A673 (cell line): ENCODE data around the gene FGD6. TPM values are rescaled to one million over a fixed set of nuclear protein-coding genes. Genes with fewer than 3 reads are reported as not detected.

Source experiments
- BruUV-seq: library from RNA; stranded (reverse); fragments of 400-500 nt; replicated peaks from 2 replicates; lab custom pipeline; 2021; lab: Mats Ljungman, UMichigan
- CTCF ChIA-PET: fragments of 300-600 bp; sonication (Branson Sonifier 250); formaldehyde crosslinking; loops from one replicate; lab custom pipeline; 2022; ENCODE audit warnings: antibody characterized with exemption; lab: Charles Lee
- POLR2A ChIA-PET: fragments of 300-600 bp; sonication (Branson Sonifier 250); formaldehyde crosslinking; loops from one replicate; lab custom pipeline; 2022; ENCODE audit warnings: antibody characterized with exemption; ENCODE audit not compliant: low non-redundant PET; lab: Charles Lee
- DNase-seq: peaks from one replicate; pipeline ENCODE4 v3.0.0-alpha.2; 2015; ENCODE audit warnings: low spot score
- H3K27ac ChIP-seq: fragments of 200-600 bp; sonication (generic); 2 replicates; pipeline ENCODE4 v1.5.1; 2016; ENCODE audit warnings: mixed run types, low read depth, mild to moderate bottlenecking, mixed read lengths, antibody characterized with exemption, low read length; ENCODE audit not compliant: poor library complexity, severe bottlenecking
- H3K27me3 ChIP-seq: fragments of 200-600 bp; sonication (generic); replicated peaks from 2 replicates; pipeline ENCODE4 v1.6.1; 2017; ENCODE audit warnings: mixed run types, low read depth, mild to moderate bottlenecking, mixed read lengths, antibody characterized with exemption, low read length; ENCODE audit not compliant: insufficient read depth, poor library complexity
- H3K36me3 ChIP-seq: fragments of 200-600 bp; sonication (generic); 2 replicates; pipeline ENCODE4 v1.6.1; 2016; ENCODE audit warnings: mixed run types, mild to moderate bottlenecking, mixed read lengths, antibody characterized with exemption, low read length; ENCODE audit not compliant: insufficient read depth, poor library complexity, severe bottlenecking
- H3K4me1 ChIP-seq: fragments of 200-600 bp; sonication (generic); 2 replicates; pipeline ENCODE4 v1.6.1; 2017; ENCODE audit warnings: mixed run types, mild to moderate bottlenecking, mixed read lengths, antibody characterized with exemption, low read length; ENCODE audit not compliant: insufficient read depth, poor library complexity, severe bottlenecking
- H3K4me3 ChIP-seq: fragments of 200-600 bp; sonication (generic); 2 replicates; pipeline ENCODE4 v1.5.1; 2016; ENCODE audit warnings: low read depth, mixed run types, mild to moderate bottlenecking, mixed read lengths, low read length; ENCODE audit not compliant: poor library complexity, severe bottlenecking
- H3K9me3 ChIP-seq: fragments of 200-600 bp; sonication (generic); 2 replicates; pipeline ENCODE4 v1.6.1; 2016; ENCODE audit warnings: mixed run types, low read depth, mild to moderate bottlenecking, mixed read lengths, antibody characterized with exemption, low read length; ENCODE audit not compliant: poor library complexity, severe bottlenecking
- CTCF ChIP-seq: fragments of 300-800, 200-600 bp; sonication (generic); conservative IDR thresholded peaks from 2 replicates; pipeline ENCODE4 v1.5.1; 2017; ENCODE audit warnings: low read depth, mild to moderate bottlenecking, antibody characterized with exemption, low read length, moderate library complexity, mixed read lengths
- EZH2 ChIP-seq: fragments of 200-600 bp; sonication (generic); IDR thresholded peaks from 2 replicates; pipeline ENCODE4 v1.6.1; 2017; ENCODE audit warnings: borderline replicate concordance, low read depth, mild to moderate bottlenecking, mixed read lengths, antibody characterized with exemption, low read length; ENCODE audit not compliant: poor library complexity, severe bottlenecking
- intact Hi-C: fragments of 100-400 bp; cut with micrococcal nuclease; formaldehyde crosslinking; loops from one replicate; pipeline ENCODE4 v1.10.0; 2022; ENCODE audit not compliant: unreplicated experiment
- total RNA-seq: library from RNA; stranded (reverse); gene quantifications from 2 replicates; pipeline ENCODE4 v1.2.3, GENCODE V29; 2021

The FGD6 gene
- total RNA-seq, 1 experiment from 2014 or later = 11.7 TPM

GRCh38 chr12:95179011-95179410 is 38.3 kb downstream of the FGD6 start:
- CTCF ChIA-PET = no interaction called here
- Histone ChIP-seq H3K27ac (no peak overlapping the region), H3K4me3 (no peak overlapping the region), H3K36me3 (no peaks in the 10 kb centered on the region), H3K4me1 (no peaks in the 10 kb centered on the region), H3K9me3 (no peaks in the 10 kb centered on the region), H3K27me3 (no peaks in the 10 kb centered on the region)
- intact Hi-C loops = no loop called here
- TF ChIP-seq CTCF = no peak
- no peak for TF ChIP-seq EZH2
- BruUV-seq = no TSS peak
- POLR2A ChIA-PET = no interaction called here
- DNase-seq = no peak

- no TSS peak for BruUV-seq
- Histone ChIP-seq H3K36me3 (no peaks in the 10 kb centered on the region), H3K27me3 (no peaks in the 10 kb centered on the region), H3K4me3 (no peak overlapping the region), H3K4me1 (peaks cover 3% of the 10 kb centered on the region), H3K27ac (no peak overlapping the region), H3K9me3 (no peaks in the 10 kb centered on the region)
- no peak for TF ChIP-seq EZH2
- TF ChIP-seq CTCF = no peak
- CTCF ChIA-PET = no interaction called here
- POLR2A ChIA-PET = no interaction called here
- intact Hi-C loops = no loop called here
- DNase-seq = no peak
These were observed 39.1 kb downstream of the FGD6 start for GRCh38 chr12:95178136-95178535.

- Histone ChIP-seq H3K9me3 (no peaks in the 10 kb centered on the region), H3K27me3 (no peaks in the 10 kb centered on the region), H3K4me1 (peaks cover 3% of the 10 kb centered on the region), H3K36me3 (no peaks in the 10 kb centered on the region), H3K27ac (no peak overlapping the region), H3K4me3 (no peak overlapping the region)
- TF ChIP-seq EZH2 = no peak
- TF ChIP-seq CTCF = no peak
- no TSS peak for BruUV-seq
- ChIA-PET CTCF (no interaction called here), POLR2A (no interaction called here)
- intact Hi-C loops = no loop called here
- no peak for DNase-seq
These were observed 40.0 kb downstream of the FGD6 start for GRCh38 chr12:95177201-95177768.
